GM12864 (cell line): Measurements from ENCODE around the gene E2F1.

Source experiments
- DNase-seq: peaks from one replicate; pipeline ENCODE4 v3.0.0-alpha.2; 2011; ENCODE audit warnings: low read depth
- H3K4me3 ChIP-seq: 2 replicates; pipeline ENCODE4 v1.5.1; 2011; ENCODE audit warnings: mild to moderate bottlenecking, low read depth, low read length, control low read depth
- CTCF ChIP-seq: IDR thresholded peaks from 2 replicates; pipeline ENCODE4 v1.5.1; 2011; ENCODE audit warnings: low read depth, mild to moderate bottlenecking, moderate library complexity, low read length, control low read depth, inconsistent platforms; ENCODE audit errors: missing control alignments

Gene E2F1

GRCh38 chr20:33686100-33686983 lies at the start of gene E2F1:
E2F1 (minus strand) TSS chr20:33686385; CDS start chr20:33686264, 121 bp downstream.
- peak; percentile 12 for TF ChIP-seq CTCF
- peak; percentile 65 for DNase-seq
- H3K4me3 ChIP-seq = peak within 1 kb of the TSS; percentile 66

- H3K4me3 ChIP-seq = peak overlapping the region; percentile 56
- no peak for TF ChIP-seq CTCF
- DNase-seq = no peak
These were observed 47.7 kb upstream of the E2F1 start for GRCh38 chr20:33733654-33734576.

- TF ChIP-seq CTCF = peak; percentile 27
- peak; percentile 72 for DNase-seq
- H3K4me3 ChIP-seq = peak overlapping the region; percentile 56
These were observed 46.2 kb upstream of the E2F1 start for GRCh38 chr20:33732166-33732970.

- peak; percentile 74 for TF ChIP-seq CTCF
These were observed 45.5 kb upstream of the E2F1 start, which contains the start of gene ZNF341 for GRCh38 chr20:33731693-33732165. ZNF341 (plus strand) TSS chr20:33731996; CDS start chr20:33732022, 26 bp downstream.

GRCh38 chr20:33730946-33731692 lies 44.9 kb upstream of the E2F1 start:
- DNase-seq = no peak
- no peak for TF ChIP-seq CTCF

More at GRCh38 chr20:33731693-33732165, 45.5 kb upstream of the E2F1 start, which contains the start of gene ZNF341:
- peak within 1 kb of the TSS; percentile 58 for H3K4me3 ChIP-seq
- no peak for DNase-seq

More at GRCh38 chr20:33730946-33731692, 44.9 kb upstream of the E2F1 start:
- peak overlapping the region; percentile 58 for H3K4me3 ChIP-seq
